Measurements from ENCODE around the gene THADA.

Gene THADA

GRCh38 chr2:43579275-43579981 lies 16.4 kb downstream of the THADA start:
- no peaks in the 10 kb centered on the region for H3K36me3 ChIP-seq (ENCODE audit: control insufficient read depth, insufficient read depth, low read length)
- H3K4me1 ChIP-seq (ENCODE audit: control insufficient read depth, insufficient read depth, low read length): no peaks in the 10 kb centered on the region
- H3K27me3 ChIP-seq (ENCODE audit: control insufficient read depth, insufficient read depth, low read length): no peaks in the 10 kb centered on the region
- no peak overlapping the region for H3K9ac ChIP-seq (ENCODE audit: low read length)
- H3K4me3 ChIP-seq (ENCODE audit: low read length): no peak overlapping the region
- H3K9me3 ChIP-seq (ENCODE audit: control insufficient read depth, low read length): no peaks in the 10 kb centered on the region

- H3K4me3 ChIP-seq (ENCODE audit: low read length): no peak overlapping the region
- no peaks in the 10 kb centered on the region for H3K9me3 ChIP-seq (ENCODE audit: control insufficient read depth, low read length)
- H3K4me1 ChIP-seq (ENCODE audit: control insufficient read depth, insufficient read depth, low read length): no peaks in the 10 kb centered on the region
- no peaks in the 10 kb centered on the region for H3K27me3 ChIP-seq (ENCODE audit: control insufficient read depth, insufficient read depth, low read length)
- peaks cover under 1% of the 10 kb centered on the region for H3K36me3 ChIP-seq (ENCODE audit: control insufficient read depth, insufficient read depth, low read length)
- H3K9ac ChIP-seq (ENCODE audit: low read length): no peak overlapping the region
Observed at GRCh38 chr2:43576981-43577892, 18.6 kb downstream of the THADA start.

- H3K4me3 ChIP-seq (ENCODE audit: low read length): no peak overlapping the region
- no peaks in the 10 kb centered on the region for H3K27me3 ChIP-seq (ENCODE audit: control insufficient read depth, insufficient read depth, low read length)
- H3K36me3 ChIP-seq (ENCODE audit: control insufficient read depth, insufficient read depth, low read length): peaks cover 4% of the 10 kb centered on the region
Observed at GRCh38 chr2:43572244-43572643, 23.6 kb downstream of the THADA start.

GRCh38 chr2:43569921-43570320 lies 25.9 kb downstream of the THADA start:
- Histone ChIP-seq H3K4me1 (ENCODE audit: control insufficient read depth, insufficient read depth, low read length) (no peaks in the 10 kb centered on the region), H3K36me3 (ENCODE audit: control insufficient read depth, insufficient read depth, low read length) (peaks cover 4% of the 10 kb centered on the region), H3K27me3 (ENCODE audit: control insufficient read depth, insufficient read depth, low read length) (no peaks in the 10 kb centered on the region), H3K9me3 (ENCODE audit: control insufficient read depth, low read length) (no peaks in the 10 kb centered on the region), H3K4me3 (ENCODE audit: low read length) (no peak overlapping the region), H3K9ac (ENCODE audit: low read length) (no peak overlapping the region)

More at GRCh38 chr2:43572244-43572643, 23.6 kb downstream of the THADA start:
- Histone ChIP-seq H3K9me3 (ENCODE audit: control insufficient read depth, low read length) (no peaks in the 10 kb centered on the region), H3K4me1 (ENCODE audit: control insufficient read depth, insufficient read depth, low read length) (no peaks in the 10 kb centered on the region), H3K9ac (ENCODE audit: low read length) (no peak overlapping the region)

- Histone ChIP-seq H3K4me1 (ENCODE audit: control insufficient read depth, insufficient read depth, low read length) (no peaks in the 10 kb centered on the region), H3K4me3 (ENCODE audit: low read length) (no peak overlapping the region), H3K36me3 (ENCODE audit: control insufficient read depth, insufficient read depth, low read length) (peaks cover 4% of the 10 kb centered on the region), H3K9me3 (ENCODE audit: control insufficient read depth, low read length) (no peaks in the 10 kb centered on the region), H3K9ac (ENCODE audit: low read length) (no peak overlapping the region), H3K27me3 (ENCODE audit: control insufficient read depth, insufficient read depth, low read length) (no peaks in the 10 kb centered on the region)
Observed at GRCh38 chr2:43568228-43568627, 27.6 kb downstream of the THADA start.

GRCh38 chr2:43566461-43566729 lies 29.4 kb downstream of the THADA start:
- no peaks in the 10 kb centered on the region for H3K36me3 ChIP-seq (ENCODE audit: control insufficient read depth, insufficient read depth, low read length)
- no peaks in the 10 kb centered on the region for H3K4me1 ChIP-seq (ENCODE audit: control insufficient read depth, insufficient read depth, low read length)
- H3K9me3 ChIP-seq (ENCODE audit: control insufficient read depth, low read length): no peaks in the 10 kb centered on the region
- no peak overlapping the region for H3K4me3 ChIP-seq (ENCODE audit: low read length)
- H3K9ac ChIP-seq (ENCODE audit: low read length): no peak overlapping the region
- no peaks in the 10 kb centered on the region for H3K27me3 ChIP-seq (ENCODE audit: control insufficient read depth, insufficient read depth, low read length)

GRCh38 chr2:43563679-43564078 lies 32.2 kb downstream of the THADA start:
- Histone ChIP-seq H3K36me3 (ENCODE audit: control insufficient read depth, insufficient read depth, low read length) (no peaks in the 10 kb centered on the region), H3K27me3 (ENCODE audit: control insufficient read depth, insufficient read depth, low read length) (no peaks in the 10 kb centered on the region), H3K4me1 (ENCODE audit: control insufficient read depth, insufficient read depth, low read length) (no peaks in the 10 kb centered on the region), H3K9ac (ENCODE audit: low read length) (no peak overlapping the region), H3K4me3 (ENCODE audit: low read length) (no peak overlapping the region), H3K9me3 (ENCODE audit: control insufficient read depth, low read length) (no peaks in the 10 kb centered on the region)

- Histone ChIP-seq H3K27me3 (ENCODE audit: control insufficient read depth, insufficient read depth, low read length) (no peaks in the 10 kb centered on the region), H3K36me3 (ENCODE audit: control insufficient read depth, insufficient read depth, low read length) (no peaks in the 10 kb centered on the region), H3K9me3 (ENCODE audit: control insufficient read depth, low read length) (no peaks in the 10 kb centered on the region), H3K4me1 (ENCODE audit: control insufficient read depth, insufficient read depth, low read length) (no peaks in the 10 kb centered on the region), H3K4me3 (ENCODE audit: low read length) (no peak overlapping the region), H3K9ac (ENCODE audit: low read length) (no peak overlapping the region)
Observed at GRCh38 chr2:43560231-43560547, 35.6 kb downstream of the THADA start.

- Histone ChIP-seq H3K9me3 (ENCODE audit: control insufficient read depth, low read length) (no peaks in the 10 kb centered on the region), H3K4me3 (ENCODE audit: low read length) (no peak overlapping the region), H3K36me3 (ENCODE audit: control insufficient read depth, insufficient read depth, low read length) (no peaks in the 10 kb centered on the region), H3K9ac (ENCODE audit: low read length) (no peak overlapping the region), H3K4me1 (ENCODE audit: control insufficient read depth, insufficient read depth, low read length) (no peaks in the 10 kb centered on the region), H3K27me3 (ENCODE audit: control insufficient read depth, insufficient read depth, low read length) (no peaks in the 10 kb centered on the region)
Observed at GRCh38 chr2:43559391-43560230, 36.2 kb downstream of the THADA start.

- H3K9me3 ChIP-seq (ENCODE audit: control insufficient read depth, low read length): no peaks in the 10 kb centered on the region
- no peaks in the 10 kb centered on the region for H3K4me1 ChIP-seq (ENCODE audit: control insufficient read depth, insufficient read depth, low read length)
- H3K36me3 ChIP-seq (ENCODE audit: control insufficient read depth, insufficient read depth, low read length): no peaks in the 10 kb centered on the region
- H3K9ac ChIP-seq (ENCODE audit: low read length): no peak overlapping the region
- H3K27me3 ChIP-seq (ENCODE audit: control insufficient read depth, insufficient read depth, low read length): no peaks in the 10 kb centered on the region
- no peak overlapping the region for H3K4me3 ChIP-seq (ENCODE audit: low read length)
Observed at GRCh38 chr2:43557196-43557595, 38.6 kb downstream of the THADA start.

- H3K9ac ChIP-seq (ENCODE audit: low read length): no peak overlapping the region
- no peaks in the 10 kb centered on the region for H3K9me3 ChIP-seq (ENCODE audit: control insufficient read depth, low read length)
- H3K4me1 ChIP-seq (ENCODE audit: control insufficient read depth, insufficient read depth, low read length): no peaks in the 10 kb centered on the region
- H3K4me3 ChIP-seq (ENCODE audit: low read length): no peak overlapping the region
- H3K27me3 ChIP-seq (ENCODE audit: control insufficient read depth, insufficient read depth, low read length): no peaks in the 10 kb centered on the region
- no peaks in the 10 kb centered on the region for H3K36me3 ChIP-seq (ENCODE audit: control insufficient read depth, insufficient read depth, low read length)
Observed at GRCh38 chr2:43556256-43556655, 39.6 kb downstream of the THADA start.

GRCh38 chr2:43553341-43553855 lies 42.4 kb downstream of the THADA start:
- Histone ChIP-seq H3K4me1 (ENCODE audit: control insufficient read depth, insufficient read depth, low read length) (no peaks in the 10 kb centered on the region), H3K36me3 (ENCODE audit: control insufficient read depth, insufficient read depth, low read length) (no peaks in the 10 kb centered on the region), H3K9me3 (ENCODE audit: control insufficient read depth, low read length) (no peaks in the 10 kb centered on the region), H3K4me3 (ENCODE audit: low read length) (no peak overlapping the region), H3K27me3 (ENCODE audit: control insufficient read depth, insufficient read depth, low read length) (no peaks in the 10 kb centered on the region), H3K9ac (ENCODE audit: low read length) (no peak overlapping the region)
